GM12878 (cell line): ENCODE data around the gene RPE65. TPM values are rescaled to one million over a fixed set of nuclear protein-coding genes. Genes with fewer than 3 reads are reported as not detected.

Experiments used
- ATAC-seq: fragments of 200-7000 bp; cut with Tn5 transposase; 3 replicates; pipeline ENCODE4 v1.9.1; 2020; ENCODE audit warnings: mild to moderate bottlenecking, moderate library complexity
- BruUV-seq: library from RNA; stranded (reverse); fragments of 400-500 nt; replicated peaks from 2 replicates; lab custom pipeline; 2021; lab: Mats Ljungman, UMichigan
- CTCF ChIA-PET: fragments of 300-600 bp; sonication (Branson Sonifier 250); formaldehyde crosslinking; extraction: SDS; loops from one replicate; lab custom pipeline; 2021; ENCODE audit warnings: inconsistent platforms; lab: Yijun Ruan, JAX
- POLR2A ChIA-PET: fragments of 350-600 bp; formaldehyde crosslinking; extraction: SDS; loops from one replicate; lab custom pipeline; 2021; ENCODE audit warnings: inconsistent platforms; lab: Charles Lee
- RAD21 ChIA-PET: fragments of 300-600 bp; sonication (Branson Sonifier 250); formaldehyde crosslinking; loops from one replicate; lab custom pipeline; 2023; ENCODE audit warnings: antibody characterized with exemption; ENCODE audit not compliant: unreplicated experiment; lab: Charles Lee
- SMC1A ChIA-PET: fragments of 300-600 bp; sonication (Branson Sonifier 250); formaldehyde crosslinking; loops from one replicate; lab custom pipeline; 2023; ENCODE audit not compliant: unreplicated experiment, uncharacterized antibody; lab: Charles Lee
- DNase-seq: peaks from one replicate; pipeline ENCODE4 v3.0.0-alpha.2; 2011; ENCODE audit warnings: low read depth, low spot score
- FAIRE-seq: peaks from 3 replicates; lab custom pipeline; 2011; peaks lifted over from hg19 to GRCh38; lab: Jason Lieb, UNC
- H2AFZ ChIP-seq: 2 replicates; pipeline ENCODE4 v1.6.0; 2011; ENCODE audit warnings: low read depth, low read length, control low read depth; ENCODE audit not compliant: control insufficient read depth
- H3K27ac ChIP-seq: 2 replicates; pipeline ENCODE4 v1.5.1; 2011; ENCODE audit warnings: control low read depth; ENCODE audit not compliant: control insufficient read depth, insufficient read depth
- H3K27me3 ChIP-seq, 2 experiments: replicated peaks in 1 of 2; 2 replicates each; pipeline versions ENCODE4 v1.6.0 to v1.6.1; 2011; ENCODE audit warnings: low read length in 1 of 2; ENCODE audit not compliant: control insufficient read depth in 2 of 2, insufficient read depth in 2 of 2
- H3K36me3 ChIP-seq, 2 experiments: 2 replicates each; pipeline ENCODE4 v1.5.1; 2011; ENCODE audit warnings: low read length in 1 of 2; ENCODE audit not compliant: control insufficient read depth in 2 of 2, insufficient read depth in 2 of 2
- H3K4me1 ChIP-seq: 2 replicates; pipeline ENCODE4 v1.6.1; 2011; ENCODE audit warnings: mild to moderate bottlenecking, low read length, moderate library complexity, mixed read lengths; ENCODE audit not compliant: control insufficient read depth, insufficient read depth
- H3K4me2 ChIP-seq: 2 replicates; pipeline ENCODE4 v1.6.0; 2011; ENCODE audit warnings: control low read depth; ENCODE audit not compliant: control insufficient read depth, insufficient read depth
- H3K4me3 ChIP-seq: fragments of 200-600 bp; sonication (generic); 2 replicates; pipeline ENCODE4 v1.5.1; 2016
- H3K79me2 ChIP-seq: 2 replicates; pipeline ENCODE4 v1.6.0; 2011; ENCODE audit warnings: low read length; ENCODE audit not compliant: control insufficient read depth, insufficient read depth
- H3K9ac ChIP-seq: 2 replicates; pipeline ENCODE4 v1.8.0; 2011; ENCODE audit warnings: low read length, control low read depth, mixed read lengths; ENCODE audit not compliant: control insufficient read depth, insufficient read depth
- H3K9me3 ChIP-seq: replicated peaks from 3 replicates; pipeline ENCODE4 v1.5.1; 2011; ENCODE audit warnings: mild to moderate bottlenecking, low read length; ENCODE audit not compliant: control insufficient read depth, insufficient read depth
- H4K20me1 ChIP-seq: 2 replicates; pipeline ENCODE4 v1.6.0; 2011; ENCODE audit not compliant: control insufficient read depth, insufficient read depth
- CEBPB ChIP-seq, 2 experiments: fragments of 150-350 bp in 1 of 2; IDR thresholded peaks; 2 replicates each; pipeline ENCODE4 v1.6.1; 2012 to 2014; ENCODE audit warnings: low read depth in 2 of 2, low read length in 2 of 2, borderline replicate concordance in 1 of 2, inconsistent platforms in 1 of 2
- GABPA ChIP-seq: IDR thresholded peaks from 2 replicates; pipeline ENCODE4 v1.6.1; 2014; ENCODE audit warnings: antibody characterized with exemption, low read depth, mild to moderate bottlenecking, inconsistent platforms
- IRF5 ChIP-seq: fragments of 450-650 bp; IDR thresholded peaks from 2 replicates; pipeline ENCODE4 v1.6.1; 2017; ENCODE audit warnings: borderline replicate concordance
- MTA2 ChIP-seq: fragments of 450-650 bp; IDR thresholded peaks from 2 replicates; pipeline ENCODE4 v1.6.1; 2016; ENCODE audit warnings: low read depth, mild to moderate bottlenecking, moderate library complexity
- MTA3 ChIP-seq: IDR thresholded peaks from 2 replicates; pipeline ENCODE4 v1.6.1; 2012; ENCODE audit warnings: low read length, inconsistent platforms, borderline replicate concordance
- NKRF ChIP-seq: fragments of 450-650 bp; conservative IDR thresholded peaks from 2 replicates; pipeline ENCODE4 v1.6.1; 2017; ENCODE audit warnings: mild to moderate bottlenecking, moderate library complexity
- NR2C2 ChIP-seq: IDR thresholded peaks from 2 replicates; pipeline ENCODE4 v1.6.1; 2011; ENCODE audit warnings: borderline replicate concordance, low read depth; ENCODE audit not compliant: control insufficient read depth, insufficient read length
- POLR2AphosphoS2 ChIP-seq: IDR thresholded peaks from 2 replicates; pipeline ENCODE4 v1.6.1; 2011; ENCODE audit warnings: low read depth, mild to moderate bottlenecking, low read length, improper control_type of control experiment, moderate library complexity
- SRF ChIP-seq, 2 experiments: IDR thresholded peaks; 2 replicates each; pipeline ENCODE4 v1.6.1; 2011; ENCODE audit warnings: low read depth in 2 of 2, low read length in 2 of 2, mild to moderate bottlenecking in 1 of 2, moderate library complexity in 1 of 2
- whole genome bisulfite sequencing: methylation state at CpG from one replicate; pipeline ENCODE4 v1.1.6; 2016; ENCODE audit warnings: low lambda C conversion rate; ENCODE audit not compliant: insufficient replicate concordance, insufficient coverage; ENCODE audit errors: missing lambda C conversion rate; 5-methylcytosine and 5-hydroxymethylcytosine counted together
- in situ Hi-C: fragments of 300-500 bp; cut with MboI; formaldehyde crosslinking; loops from 9 replicates; pipeline ENCODE4 v1.14.3; 2018; ENCODE audit warnings: mixed read lengths
- intact Hi-C: fragments of 100-400 bp; cut with micrococcal nuclease; formaldehyde crosslinking; loops from one replicate; pipeline ENCODE4 v1.14.2; 2022; ENCODE audit not compliant: unreplicated experiment
- polyA plus RNA-seq, 11 experiments: library from polyadenylated mRNA; depleted of rRNA in 4 of 11; unstranded in 6 of 11; stranded (reverse) in 5 of 11; fragments of >200 nt; fragmentation: Nextera tagmentation in 4 of 11; fragmentation: Illumina TruSeq in 1 of 11; extraction: Ambion mirVana in 4 of 11; extraction: Trizol in 1 of 11; gene quantifications; 1 replicate in 1 of 11; 2 replicates in 10 of 11; pipeline versions ENCODE4 v1.2.1 to v1.2.3, GENCODE V29; 2011 to 2016; ENCODE audit warnings: inconsistent platforms in 2 of 11, missing spikeins in 2 of 11, low read depth in 1 of 11
- total RNA-seq, 4 experiments: library from RNA; depleted of rRNA in 3 of 4; stranded (reverse); fragments of >200 nt in 3 of 4; fragmentation: Illumina TruSeq in 1 of 4; extraction: Trizol in 1 of 4; gene quantifications; 2 replicates each; pipeline versions ENCODE4 v1.2.1 to v1.2.3, GENCODE V29; 2013 to 2021

The RPE65 gene
- total and polyA plus RNA-seq, 10 of the 15 experiments (the other 5 are each of a cell fraction or from before 2014, with no cell fraction given): not detected

GRCh38 chr1:68495532-68495931 lies 45.8 kb upstream of the RPE65 start:
- no peak for TF ChIP-seq CEBPB (IDR thresholded peaks at IDR 0.05; ENCODE audit: borderline replicate concordance in 1 of 2, low read depth in 2 of 2, low read length in 2 of 2)
- TF ChIP-seq MTA2: no peak
- TF ChIP-seq SRF (IDR thresholded peaks at IDR 0.05; ENCODE audit: low read depth in 2 of 2, low read length in 2 of 2): no peak
- TF ChIP-seq MTA3: no peak
- no peak for TF ChIP-seq GABPA
- no peak for TF ChIP-seq IRF5
- no peak for TF ChIP-seq NKRF
- no peak for TF ChIP-seq POLR2AphosphoS2
- no peak for TF ChIP-seq NR2C2
- DNase-seq (no peak), FAIRE-seq (no peak), ATAC-seq (peak; percentile 17)
- Histone ChIP-seq H3K27me3 (no peaks in the 10 kb centered on the region), H3K36me3 (no peaks in the 10 kb centered on the region), H3K9ac (peak overlapping the region; percentile 84; the same call in 1 of the 2 replicates), H3K4me3 (peak overlapping the region; percentile 82), H3K79me2 (peaks cover 24% of the 10 kb centered on the region), H4K20me1 (no peaks in the 10 kb centered on the region), H3K4me1 (no peaks in the 10 kb centered on the region; the same call in 1 of the 2 replicates), H3K4me2 (peak overlapping the region; percentile 79), H2AFZ (peak overlapping the region; percentile 95), H3K9me3 (no peaks in the 10 kb centered on the region), H3K27ac (no peak overlapping the region; the same call in 1 of the 2 replicates)
- intact Hi-C loops (no loop called here), in situ Hi-C loops (no loop called here)
- ChIA-PET SMC1A (interaction anchor here (0.8 to 3.2 kb wide), 4 partner anchors 7 to 96 kb away, joined by 3 to 17 read pairs (median 8); no protein-coding TSS in a partner anchor), POLR2A (interaction anchor here (1.1 to 1.5 kb wide), 2 partner anchors 10 to 12 kb away, joined by 3 read pairs; no protein-coding TSS in a partner anchor), RAD21 (interaction anchor here (1.1 kb wide), 1 partner anchor 103 kb away, joined by 3 read pairs; no protein-coding TSS in a partner anchor), CTCF (interaction anchor here (1.9 kb wide), 1 partner anchor 16 kb away, joined by 9 read pairs; no protein-coding TSS in a partner anchor)
- 2% methylated on average over 3 of the region's 3 CpGs for WGBS
- no TSS peak for BruUV-seq
